MCF 10A (cell line): Measurements from ENCODE around the gene GJB1. TPM values are rescaled to one million over a fixed set of nuclear protein-coding genes. Genes with fewer than 3 reads are reported as not detected.
A peak's percentile ranks its signal among the peaks of the same experiment; 100 is the strongest.
"Not testable (repeated sequence)": the region's sequence is repeated elsewhere in the genome, so short reads cannot be mapped to it uniquely, and the experiment has no call there.

Source experiments
- BruUV-seq: library from RNA; stranded (reverse); fragments of 400-500 nt; replicated peaks from 2 replicates; lab custom pipeline; 2021; lab: Mats Ljungman, UMichigan
- CTCF ChIA-PET: fragments of 300-600 bp; sonication (Branson Sonifier 250); formaldehyde crosslinking; extraction: SDS; loops from one replicate; lab custom pipeline; 2021; ENCODE audit warnings: antibody characterized with exemption, inconsistent platforms; lab: Yijun Ruan, JAX
- POLR2A ChIA-PET: fragments of 300-600, 350-650 bp; sonication (Branson Sonifier 250); formaldehyde crosslinking; extraction: SDS; loops from one replicate; lab custom pipeline; 2020; ENCODE audit warnings: antibody characterized with exemption, inconsistent platforms; lab: Yijun Ruan, JAX
- DNase-seq: peaks from one replicate; pipeline ENCODE4 v3.0.0-alpha.2; 2018; ENCODE audit not compliant: unreplicated experiment
- H3K27ac Mint-ChIP-seq: one replicate; pipeline ENCODE4 v1.8.0; 2022; ENCODE audit warnings: mild to moderate bottlenecking, low read depth, mixed read lengths; ENCODE audit not compliant: unreplicated experiment
- H3K27me3 Mint-ChIP-seq: one replicate; pipeline ENCODE4 v1.8.0; 2022; ENCODE audit warnings: mixed read lengths; ENCODE audit not compliant: insufficient read depth, unreplicated experiment
- H3K36me3 Mint-ChIP-seq: one replicate; pipeline ENCODE4 v1.8.0; 2022; ENCODE audit warnings: mild to moderate bottlenecking, moderate library complexity, mixed read lengths; ENCODE audit not compliant: insufficient read depth, unreplicated experiment
- H3K4me1 Mint-ChIP-seq: one replicate; pipeline ENCODE4 v1.8.0; 2022; ENCODE audit warnings: mixed read lengths; ENCODE audit not compliant: insufficient read depth, unreplicated experiment
- H3K4me3 Mint-ChIP-seq: one replicate; pipeline ENCODE4 v1.8.0; 2022; ENCODE audit warnings: mild to moderate bottlenecking, moderate library complexity, mixed read lengths; ENCODE audit not compliant: unreplicated experiment
- H3K9me3 Mint-ChIP-seq: one replicate; pipeline ENCODE4 v1.8.0; 2022; ENCODE audit warnings: mixed read lengths; ENCODE audit not compliant: unreplicated experiment
- intact Hi-C: fragments of 100-400 bp; cut with micrococcal nuclease; formaldehyde crosslinking; loops from 2 replicates; pipeline ENCODE4 v1.14.1; 2022
- total RNA-seq: library from RNA; stranded (reverse); gene quantifications from 2 replicates; pipeline ENCODE4 v1.2.3, GENCODE V29; 2022
- TF ChIP-seq, protein P1 (sequence below): fragments of 200-600 bp; IDR thresholded peaks from one replicate; pipeline ENCODE4 v1.8.0; 2022; ENCODE audit warnings: antibody characterized with exemption, mild to moderate bottlenecking; ENCODE audit not compliant: unreplicated experiment

GJB1 gene
- total RNA-seq, 1 experiment from 2014 or later = not detected

DNA sequence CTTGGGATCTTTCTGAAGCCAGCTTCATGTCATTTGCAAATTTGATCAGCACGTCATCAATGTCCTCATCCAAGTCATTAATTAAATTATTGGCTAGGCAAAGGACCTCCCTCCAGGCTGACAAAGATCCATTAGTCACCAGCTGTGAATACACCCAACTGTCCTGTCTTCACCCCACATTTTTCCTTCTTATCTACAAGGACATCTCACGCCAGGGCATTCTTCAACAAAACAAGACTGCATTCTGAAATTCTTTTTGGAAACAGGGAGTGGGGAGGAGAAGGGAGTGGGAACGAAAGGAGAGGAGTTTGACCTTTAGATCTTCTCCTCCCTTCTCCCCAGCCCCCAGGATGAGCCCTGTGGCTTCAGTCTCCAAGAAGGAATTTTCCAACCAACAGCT is 45.7 kb upstream of the GJB1 start:
- TF ChIP-seq, protein P1, sequence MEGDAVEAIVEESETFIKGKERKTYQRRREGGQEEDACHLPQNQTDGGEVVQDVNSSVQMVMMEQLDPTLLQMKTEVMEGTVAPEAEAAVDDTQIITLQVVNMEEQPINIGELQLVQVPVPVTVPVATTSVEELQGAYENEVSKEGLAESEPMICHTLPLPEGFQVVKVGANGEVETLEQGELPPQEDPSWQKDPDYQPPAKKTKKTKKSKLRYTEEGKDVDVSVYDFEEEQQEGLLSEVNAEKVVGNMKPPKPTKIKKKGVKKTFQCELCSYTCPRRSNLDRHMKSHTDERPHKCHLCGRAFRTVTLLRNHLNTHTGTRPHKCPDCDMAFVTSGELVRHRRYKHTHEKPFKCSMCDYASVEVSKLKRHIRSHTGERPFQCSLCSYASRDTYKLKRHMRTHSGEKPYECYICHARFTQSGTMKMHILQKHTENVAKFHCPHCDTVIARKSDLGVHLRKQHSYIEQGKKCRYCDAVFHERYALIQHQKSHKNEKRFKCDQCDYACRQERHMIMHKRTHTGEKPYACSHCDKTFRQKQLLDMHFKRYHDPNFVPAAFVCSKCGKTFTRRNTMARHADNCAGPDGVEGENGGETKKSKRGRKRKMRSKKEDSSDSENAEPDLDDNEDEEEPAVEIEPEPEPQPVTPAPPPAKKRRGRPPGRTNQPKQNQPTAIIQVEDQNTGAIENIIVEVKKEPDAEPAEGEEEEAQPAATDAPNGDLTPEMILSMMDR = no peak

DNA sequence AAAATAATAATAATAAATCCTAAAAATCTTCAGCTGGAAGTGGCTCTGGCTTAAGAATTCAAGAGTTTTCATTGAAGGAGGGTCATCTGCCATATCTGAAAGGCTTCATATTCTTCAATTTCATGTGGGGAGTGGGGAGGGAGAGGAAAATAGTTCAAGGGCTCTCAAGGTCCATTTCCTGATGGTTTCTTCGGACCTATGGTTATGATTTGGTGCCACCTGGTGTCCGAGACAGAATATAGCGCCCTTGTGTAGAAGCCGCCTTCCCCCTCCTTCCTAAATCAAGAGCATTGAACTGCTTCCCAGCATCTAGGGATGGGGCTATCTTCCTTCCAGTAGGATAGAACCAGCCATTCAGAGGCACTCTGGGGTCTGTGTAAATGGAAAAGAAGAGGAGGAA is 44.1 kb upstream of the GJB1 start:
- Mint-ChIP-seq H3K4me3 (no peak overlapping the region), H3K4me1 (no peaks in the 10 kb centered on the region), H3K36me3 (no peaks in the 10 kb centered on the region), H3K27ac (no peak overlapping the region), H3K27me3 (peaks cover 29% of the 10 kb centered on the region), H3K9me3 (no peaks in the 10 kb centered on the region)
- DNase-seq = peak; percentile 69
- TF ChIP-seq, protein P1 = peak; percentile 55
- BruUV-seq = no TSS peak
- POLR2A ChIA-PET = no interaction called here
- CTCF ChIA-PET = interaction anchor here (0.6 to 7.3 kb wide), 17 partner anchors 9 to 836 kb away, joined by 3 to 68 read pairs (median 3); partner anchors contain the start of gene SNX12
- intact Hi-C loops = loop anchor here (1.0 kb wide), 3 partner anchors 181 to 410 kb away; no protein-coding TSS in a partner anchor

More for the DNA sequence above, 45.7 kb upstream of the GJB1 start:
- DNase-seq = no peak
- H3K4me1 Mint-ChIP-seq = no peaks in the 10 kb centered on the region
- no peak overlapping the region for H3K27ac Mint-ChIP-seq
- H3K9me3 Mint-ChIP-seq = no peaks in the 10 kb centered on the region
- intact Hi-C loops = no loop called here
- BruUV-seq = no TSS peak
- CTCF ChIA-PET = interaction anchor here (0.7 to 7.3 kb wide), 5 partner anchors 43 to 408 kb away, joined by 3 to 68 read pairs (median 5); no protein-coding TSS in a partner anchor
- no peaks in the 10 kb centered on the region for H3K36me3 Mint-ChIP-seq
- POLR2A ChIA-PET = interaction anchor here (1.1 kb wide), 1 partner anchor 179 kb away, joined by 3 read pairs; no protein-coding TSS in a partner anchor
- H3K27me3 Mint-ChIP-seq = peaks cover 45% of the 10 kb centered on the region
- H3K4me3 Mint-ChIP-seq = no peak overlapping the region

DNA sequence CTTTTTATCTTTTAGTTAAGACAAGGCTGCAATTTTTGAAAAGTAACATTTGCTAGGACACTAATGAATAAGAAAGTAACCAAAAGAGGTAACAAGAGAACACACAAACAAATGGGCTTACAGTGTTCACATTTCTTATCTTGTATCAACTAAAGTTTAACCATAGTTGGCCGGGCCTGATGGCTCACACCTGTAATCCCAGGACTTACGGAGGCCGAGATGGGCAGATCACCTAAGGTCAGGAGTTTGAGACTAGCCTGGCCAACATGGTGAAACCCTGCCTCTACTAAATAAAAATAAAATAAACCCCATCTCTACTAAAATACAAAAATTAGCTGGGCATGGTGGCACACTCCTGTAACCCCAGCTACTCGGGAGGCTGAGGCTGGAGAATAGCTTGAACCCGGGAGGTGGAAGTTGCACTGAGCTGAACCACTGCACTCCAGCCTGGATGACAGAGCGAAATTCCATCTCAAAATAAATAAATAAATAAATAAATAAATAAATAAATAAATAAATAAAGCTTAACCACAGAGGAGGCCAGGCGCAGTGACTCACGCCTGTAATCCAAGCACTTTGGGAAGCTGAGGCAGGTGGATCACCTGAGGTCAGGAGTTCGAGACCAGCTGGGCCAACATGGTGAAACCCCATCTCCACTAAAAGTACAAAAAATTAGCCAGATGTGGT is 42.3 kb upstream of the GJB1 start:
- H3K27ac Mint-ChIP-seq, H3K4me1 Mint-ChIP-seq, H3K9me3 Mint-ChIP-seq, DNase-seq, H3K36me3 Mint-ChIP-seq, BruUV-seq: not testable (repeated sequence)
- ChIA-PET CTCF (interaction anchor here (1.0 to 7.3 kb wide), 7 partner anchors 14 to 411 kb away, joined by 3 to 68 read pairs (median 5); no protein-coding TSS in a partner anchor), POLR2A (interaction anchor here (0.8 to 2.9 kb wide), 3 partner anchors 85 to 185 kb away, joined by 3 to 32 read pairs (median 4); partner anchors contain the start of genes NONO and TAF1)
- intact Hi-C loops = loop anchor here (5.0 kb wide), 1 partner anchor 102 kb away; the partner anchor contains the start of gene NONO
- H3K4me3 Mint-ChIP-seq = peak overlapping the region; percentile 83
- H3K27me3 Mint-ChIP-seq = peaks cover 13% of the 10 kb centered on the region

DNA sequence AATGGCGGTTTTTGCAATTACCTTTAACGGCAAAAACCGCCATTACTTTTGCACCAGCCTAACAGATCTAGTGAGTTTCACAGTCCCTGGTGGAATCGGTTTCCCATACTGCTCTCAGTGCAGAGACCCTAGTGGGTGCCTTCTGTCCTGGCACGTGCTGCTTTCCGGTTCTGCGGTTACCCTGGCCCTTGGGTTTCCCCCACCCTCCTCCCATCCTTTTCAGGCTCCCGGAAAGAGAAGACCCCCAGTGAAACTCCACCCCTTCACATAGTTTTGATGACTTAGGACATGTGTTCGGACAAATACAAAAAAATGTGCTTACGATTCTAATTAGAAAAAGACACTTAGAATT is 41.5 kb upstream of the GJB1 start:
- no peaks in the 10 kb centered on the region for H3K36me3 Mint-ChIP-seq
- H3K9me3 Mint-ChIP-seq = no peaks in the 10 kb centered on the region
- no peak for DNase-seq
- H3K4me1 Mint-ChIP-seq = no peaks in the 10 kb centered on the region
- ChIA-PET CTCF (interaction anchor here (0.6 to 7.3 kb wide), 6 partner anchors 13 to 623 kb away, joined by 3 to 68 read pairs (median 4); no protein-coding TSS in a partner anchor), POLR2A (interaction anchor here (0.8 to 2.9 kb wide), 6 partner anchors 73 to 210 kb away, joined by 4 to 32 read pairs (median 10); partner anchors contain the start of genes NONO, SNX12, TAF1 and ZMYM3)
- TSS peak; percentile 85 for BruUV-seq
- H3K27ac Mint-ChIP-seq = peak overlapping the region; percentile 97
- TF ChIP-seq, protein P1 = no peak
- peak overlapping the region; percentile 83 for H3K4me3 Mint-ChIP-seq
- H3K27me3 Mint-ChIP-seq = peaks cover 13% of the 10 kb centered on the region
- intact Hi-C loops = loop anchor here (5.0 kb wide), 1 partner anchor 101 kb away; the partner anchor contains the start of gene NONO
